GM21515 (cell line): ENCODE measurements around the gene ARSK.
"Not testable (repeated sequence)": the region's sequence is repeated elsewhere in the genome, so short reads cannot be mapped to it uniquely, and the experiment has no call there.

Experiments used
- ATAC-seq: cut with Tn5 transposase; IDR thresholded peaks from one replicate; pipeline ENCODE4 v1.9.1; 2021; ENCODE audit not compliant: unreplicated experiment

The ARSK gene

DNA sequence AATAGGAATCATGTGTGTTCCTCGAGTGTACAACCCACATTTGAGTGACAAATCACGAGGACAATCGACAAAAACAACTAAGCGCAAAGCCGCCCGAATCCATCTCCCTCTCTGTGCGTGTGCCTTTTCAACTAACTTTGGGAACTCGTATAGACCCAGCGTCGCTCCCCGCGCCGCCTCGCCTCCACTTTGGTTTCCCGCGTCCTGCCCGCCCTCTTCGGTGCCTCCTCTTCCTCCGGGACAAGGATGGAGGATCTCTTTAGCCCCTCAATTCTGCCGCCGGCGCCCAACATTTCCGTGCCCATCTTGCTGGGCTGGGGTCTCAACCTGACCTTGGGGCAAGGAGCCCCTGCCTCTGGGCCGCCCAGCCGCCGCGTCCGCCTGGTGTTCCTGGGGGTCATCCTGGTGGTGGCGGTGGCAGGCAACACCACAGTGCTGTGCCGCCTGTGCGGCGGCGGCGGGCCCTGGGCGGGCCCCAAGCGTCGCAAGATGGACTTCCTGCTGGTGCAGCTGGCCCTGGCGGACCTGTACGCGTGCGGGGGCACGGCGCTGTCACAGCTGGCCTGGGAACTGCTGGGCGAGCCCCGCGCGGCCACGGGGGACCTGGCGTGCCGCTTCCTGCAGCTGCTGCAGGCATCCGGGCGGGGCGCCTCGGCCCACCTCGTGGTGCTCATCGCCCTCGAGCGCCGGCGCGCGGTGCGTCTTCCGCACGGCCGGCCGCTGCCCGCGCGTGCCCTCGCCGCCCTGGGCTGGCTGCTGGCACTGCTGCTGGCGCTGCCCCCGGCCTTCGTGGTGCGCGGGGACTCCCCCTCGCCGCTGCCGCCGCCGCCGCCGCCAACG is 65.3 kb downstream of the ARSK start, which contains the start of gene GPR150:
Gene GPR150, plus strand, starts transcription at position 58 of the 840 bp plus-strand sequence. Its CDS starts 189 bp downstream, at position 247.
- ATAC-seq: peak; percentile 76

DNA sequence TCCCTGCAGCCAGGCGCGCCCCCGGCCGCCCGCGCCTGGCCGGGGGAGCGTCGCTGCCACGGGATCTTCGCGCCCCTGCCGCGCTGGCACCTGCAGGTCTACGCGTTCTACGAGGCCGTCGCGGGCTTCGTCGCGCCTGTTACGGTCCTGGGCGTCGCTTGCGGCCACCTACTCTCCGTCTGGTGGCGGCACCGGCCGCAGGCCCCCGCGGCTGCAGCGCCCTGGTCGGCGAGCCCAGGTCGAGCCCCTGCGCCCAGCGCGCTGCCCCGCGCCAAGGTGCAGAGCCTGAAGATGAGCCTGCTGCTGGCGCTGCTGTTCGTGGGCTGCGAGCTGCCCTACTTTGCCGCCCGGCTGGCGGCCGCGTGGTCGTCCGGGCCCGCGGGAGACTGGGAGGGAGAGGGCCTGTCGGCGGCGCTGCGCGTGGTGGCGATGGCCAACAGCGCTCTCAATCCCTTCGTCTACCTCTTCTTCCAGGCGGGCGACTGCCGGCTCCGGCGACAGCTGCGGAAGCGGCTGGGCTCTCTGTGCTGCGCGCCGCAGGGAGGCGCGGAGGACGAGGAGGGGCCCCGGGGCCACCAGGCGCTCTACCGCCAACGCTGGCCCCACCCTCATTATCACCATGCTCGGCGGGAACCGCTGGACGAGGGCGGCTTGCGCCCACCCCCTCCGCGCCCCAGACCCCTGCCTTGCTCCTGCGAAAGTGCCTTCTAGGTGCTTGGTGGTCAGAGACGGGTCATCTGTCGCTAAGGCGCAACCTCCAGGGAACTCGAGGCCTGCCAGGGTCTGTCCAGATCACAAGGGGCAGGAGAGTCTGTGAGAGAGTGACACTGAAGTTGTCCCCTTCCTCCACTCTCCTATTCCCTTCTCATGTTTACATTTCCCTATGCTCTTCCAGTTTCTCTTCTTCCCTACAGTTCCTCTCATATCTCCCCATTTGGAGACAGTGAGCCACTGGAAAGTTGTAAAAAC is 66.3 kb downstream of the ARSK start:
- ATAC-seq: peak; percentile 52

DNA sequence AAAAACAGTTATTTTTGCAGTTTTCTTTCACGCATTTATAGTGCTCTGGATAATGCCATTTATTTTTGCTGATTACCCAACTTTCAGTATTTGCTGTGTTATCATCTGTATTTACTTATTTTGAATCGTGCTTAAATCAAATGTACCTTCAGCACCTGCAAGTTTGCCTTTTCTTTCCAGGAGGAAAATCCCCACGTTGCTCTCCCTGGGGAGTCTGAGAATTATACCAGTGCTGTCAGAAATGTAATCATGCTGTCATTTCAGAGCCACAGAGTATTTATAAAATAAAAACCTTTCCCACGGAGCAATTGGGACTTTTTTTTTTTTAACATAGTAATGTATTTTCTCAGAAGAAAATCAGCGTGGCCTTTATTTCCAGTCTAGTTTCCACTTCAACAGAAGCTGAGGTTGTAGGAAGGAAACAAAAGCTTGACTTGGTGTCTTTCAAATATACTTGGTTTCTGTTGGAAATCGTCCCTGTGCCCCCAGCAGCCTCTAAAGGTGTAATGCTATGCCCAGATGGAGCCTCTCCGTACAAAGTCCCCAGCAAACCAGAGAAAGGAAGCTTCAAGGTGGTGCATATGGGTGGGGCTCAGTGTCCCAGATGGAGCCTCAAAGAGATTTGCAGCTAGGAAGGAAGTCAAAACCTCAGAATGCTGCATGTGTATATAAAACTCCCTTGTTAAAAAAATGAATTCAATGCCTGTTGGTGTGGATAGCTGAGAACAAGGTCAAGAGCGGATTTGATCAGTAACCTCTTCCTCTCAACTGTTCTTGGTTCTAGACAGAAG is 67.1 kb downstream of the ARSK start:
- no peak for ATAC-seq

DNA sequence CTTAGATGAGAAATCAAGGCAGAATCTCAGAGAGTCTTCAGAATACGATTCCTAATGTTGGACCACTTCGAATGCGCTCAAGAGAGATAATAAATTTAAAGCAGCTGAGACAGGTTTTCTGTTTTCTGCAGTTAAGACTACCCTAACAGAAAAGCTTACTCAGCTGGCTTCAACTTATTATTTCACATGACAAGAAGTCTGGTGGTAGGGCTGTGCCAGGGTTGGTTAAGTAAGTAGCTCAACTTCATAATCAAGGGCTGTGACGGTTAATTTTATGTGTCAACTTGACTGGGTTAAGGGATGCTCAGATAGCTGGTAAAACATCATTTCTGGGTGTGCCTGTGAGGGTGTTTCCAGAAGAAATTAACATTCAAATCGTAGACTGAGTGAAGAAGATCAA is 68.8 kb downstream of the ARSK start:
- ATAC-seq: no peak

DNA sequence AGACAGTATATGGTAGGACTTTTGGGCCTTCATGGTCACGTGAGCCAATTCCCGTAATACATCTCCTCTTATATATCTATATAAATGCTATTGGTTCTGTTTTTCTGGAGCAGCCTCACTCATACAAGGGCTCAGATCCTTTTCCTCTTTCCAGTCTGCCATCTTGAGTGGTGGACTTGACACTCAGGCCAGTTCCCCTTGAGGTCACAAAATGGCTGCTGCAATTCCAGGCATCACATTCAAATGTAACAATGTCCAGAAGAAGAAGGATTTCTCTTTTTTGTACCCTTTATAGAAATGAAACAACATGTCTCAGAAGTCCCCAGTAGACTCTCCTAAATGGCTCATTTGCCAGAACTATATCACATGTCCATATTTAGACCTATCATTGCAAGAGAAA is 69.5 kb downstream of the ARSK start:
- ATAC-seq: no peak

DNA sequence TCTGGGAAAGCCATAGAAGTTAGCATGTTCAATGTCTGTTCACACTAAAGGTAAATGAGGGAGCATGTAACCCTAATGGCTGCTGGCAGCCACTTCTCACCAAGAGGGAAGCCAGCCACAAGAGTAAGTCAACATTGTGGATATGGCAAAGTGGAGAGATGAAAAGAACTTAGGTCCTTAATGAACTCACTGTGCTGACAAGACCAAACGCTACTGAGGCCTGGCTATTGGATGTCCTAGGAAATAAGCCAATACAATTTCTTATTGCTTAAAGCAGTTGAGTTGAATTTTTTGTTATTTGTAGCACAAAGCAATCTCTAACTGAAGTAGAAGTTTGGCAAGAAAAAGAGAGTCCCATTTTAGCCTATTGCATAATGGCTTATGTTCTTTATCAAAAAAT is 71.8 kb downstream of the ARSK start:
- ATAC-seq: no peak

DNA sequence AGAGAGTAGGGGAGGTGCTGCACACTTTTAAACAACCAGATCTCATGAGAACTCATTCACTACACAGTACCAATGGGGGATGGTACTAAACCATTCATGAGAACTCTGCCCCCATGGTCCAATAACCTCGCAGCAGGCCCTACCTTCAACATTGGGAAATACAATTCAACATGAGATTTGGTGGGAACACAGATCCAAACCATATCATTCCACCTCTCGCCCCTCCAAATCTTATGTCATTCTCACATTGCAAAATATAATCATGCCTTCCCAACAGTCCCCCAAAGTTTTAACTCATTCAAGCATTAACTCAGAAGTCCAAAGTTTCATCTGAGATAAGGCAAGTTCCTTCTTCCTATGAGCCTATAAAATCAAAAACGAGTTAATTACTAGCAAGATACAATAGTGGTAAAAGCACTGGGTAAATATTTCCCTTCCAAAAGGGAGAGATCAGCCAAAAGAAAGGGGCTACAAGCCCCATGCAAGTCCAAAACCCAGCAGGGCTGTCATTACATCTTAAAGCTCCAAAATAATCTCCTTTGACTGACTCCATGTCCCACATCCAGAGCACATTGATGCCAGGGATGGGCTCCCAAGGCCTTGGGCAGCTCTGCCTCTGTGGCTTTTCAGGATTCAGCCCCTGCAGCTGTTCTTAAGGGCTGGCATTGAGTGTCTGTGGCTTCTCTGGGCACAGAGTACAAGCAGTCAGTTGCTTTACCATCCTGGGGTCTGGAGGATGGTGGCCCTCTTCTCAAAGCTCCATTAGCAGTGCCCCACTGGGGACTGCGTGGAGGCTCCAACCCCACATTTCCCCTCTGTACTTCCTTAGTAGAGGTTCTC is 73.3 kb downstream of the ARSK start:
- ATAC-seq: no peak

DNA sequence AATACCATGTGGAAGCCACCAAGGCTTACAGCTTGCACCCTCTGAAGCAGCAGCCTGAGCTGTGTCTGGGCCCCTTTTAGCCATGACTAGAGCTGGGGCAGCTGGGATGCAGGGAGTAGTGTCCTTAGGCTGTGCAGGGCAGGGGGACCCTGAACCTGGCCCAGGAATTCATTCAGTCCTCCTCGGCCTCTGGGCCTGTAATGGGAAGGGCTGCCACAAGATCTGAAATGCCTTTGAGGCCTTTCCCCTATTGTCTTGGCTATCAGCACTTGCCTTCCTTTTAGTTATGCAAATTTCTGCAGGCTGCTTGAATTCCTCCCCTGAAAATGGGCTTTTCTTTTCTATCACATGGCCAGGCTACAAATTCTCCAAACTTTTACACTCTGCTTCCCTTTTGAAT is 74.0 kb downstream of the ARSK start:
- no peak for ATAC-seq

DNA sequence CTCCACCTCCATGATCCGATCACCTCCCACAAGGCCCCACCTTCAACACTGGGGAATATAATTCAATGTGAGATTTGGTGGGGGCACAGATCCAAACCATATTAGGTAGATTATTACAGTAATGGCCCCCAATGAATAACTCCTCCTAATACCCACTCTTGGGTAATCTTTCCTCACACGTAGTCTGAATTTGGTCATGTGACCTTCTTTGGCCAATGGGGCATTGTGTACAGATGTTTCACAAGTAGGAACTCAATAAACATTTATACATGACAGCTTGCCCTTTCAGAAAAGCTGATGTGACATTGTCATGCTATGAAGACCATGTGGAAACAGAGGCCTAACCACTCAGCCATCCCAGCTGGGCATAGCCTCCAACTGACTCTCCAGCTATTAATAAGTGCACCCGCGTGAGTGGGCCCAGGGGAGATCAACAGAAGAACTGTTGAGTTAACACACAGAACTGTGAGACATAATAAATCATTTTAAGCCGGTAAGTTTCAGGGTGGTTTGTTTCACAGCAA is 75.6 kb downstream of the ARSK start:
- no peak for ATAC-seq

DNA sequence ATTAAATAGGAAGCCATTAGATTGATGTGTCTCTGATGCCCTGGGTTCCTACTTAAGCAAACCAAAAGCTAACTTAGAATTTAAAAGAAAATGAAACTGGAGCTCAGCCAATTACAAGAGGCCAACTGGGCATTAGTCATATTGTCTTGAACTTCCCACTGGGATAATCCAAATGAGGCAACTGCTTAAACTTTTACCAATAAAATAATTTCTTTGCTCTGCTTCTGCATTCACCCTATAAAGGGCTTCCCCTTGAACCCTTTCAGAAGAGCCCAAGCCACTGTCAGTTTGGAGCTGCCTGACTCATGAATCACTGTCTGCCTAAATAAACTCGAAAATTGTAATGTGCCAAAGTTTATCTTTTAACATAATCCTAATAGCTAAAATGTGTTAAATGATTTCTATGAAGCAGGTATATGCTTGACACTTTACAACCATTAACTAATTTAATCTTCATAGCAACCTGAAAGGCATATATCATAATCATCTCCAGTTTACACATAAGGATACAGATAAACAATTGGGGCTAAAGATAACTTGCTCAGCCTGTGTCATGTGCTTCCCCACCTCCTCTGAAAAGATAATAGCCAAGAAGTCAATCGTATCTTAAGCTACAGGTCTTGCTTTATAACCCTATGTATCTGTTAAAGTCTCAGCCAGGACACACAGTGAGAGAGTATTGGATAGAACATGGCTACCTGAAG is 76.5 kb downstream of the ARSK start:
- ATAC-seq: no peak

DNA sequence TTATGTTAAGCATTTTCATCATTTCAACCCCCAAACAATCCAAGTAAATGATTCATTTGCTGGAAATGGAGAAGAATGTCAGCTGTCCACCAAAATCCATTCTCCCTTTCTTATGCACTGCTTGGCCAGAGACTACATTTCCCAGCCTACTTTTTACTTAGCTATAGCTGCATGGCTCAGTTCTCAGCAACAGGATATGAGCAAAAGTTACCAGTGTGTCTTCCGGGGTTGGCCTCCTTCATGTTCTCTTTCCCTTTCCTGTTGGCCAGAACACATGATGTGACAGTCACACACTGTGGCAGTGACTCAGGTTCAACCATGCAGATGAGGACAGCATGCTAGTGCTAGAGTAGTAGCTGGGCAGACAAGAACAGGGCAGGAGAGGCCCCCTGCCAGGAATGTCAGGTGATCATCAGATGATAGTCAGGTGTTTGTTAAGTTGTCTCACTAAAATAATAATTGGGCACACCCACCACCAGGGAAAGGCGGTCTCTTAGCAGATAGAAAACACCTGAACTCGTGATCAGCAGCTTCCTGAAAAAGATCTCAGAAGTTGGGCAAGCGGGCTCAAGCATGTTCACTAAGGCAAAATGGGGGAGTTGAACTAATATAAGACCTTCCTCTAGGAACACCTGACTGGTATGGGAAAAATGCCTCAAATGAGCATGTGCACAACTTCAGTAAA is 77.2 kb downstream of the ARSK start:
- ATAC-seq: peak; percentile 84

DNA sequence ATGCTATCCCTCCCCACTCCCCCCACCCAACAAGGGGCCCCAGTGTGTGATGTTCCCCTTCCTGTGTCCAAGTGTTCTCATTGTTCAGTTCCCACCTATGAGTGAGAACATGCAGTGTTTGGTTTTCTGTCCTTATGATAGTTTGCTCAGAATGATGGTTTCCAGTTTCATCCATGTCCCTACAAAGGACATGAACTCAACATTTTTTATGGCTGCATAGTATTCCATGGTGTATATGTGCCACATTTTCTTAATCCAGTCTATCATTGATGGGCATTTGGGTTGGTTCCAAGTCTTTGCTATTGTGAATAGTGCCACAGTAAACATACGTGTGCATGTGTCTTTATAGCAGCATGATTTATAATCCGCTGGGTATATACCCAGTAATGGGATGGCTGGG is 78.0 kb downstream of the ARSK start:
- ATAC-seq: not testable (repeated sequence)

DNA sequence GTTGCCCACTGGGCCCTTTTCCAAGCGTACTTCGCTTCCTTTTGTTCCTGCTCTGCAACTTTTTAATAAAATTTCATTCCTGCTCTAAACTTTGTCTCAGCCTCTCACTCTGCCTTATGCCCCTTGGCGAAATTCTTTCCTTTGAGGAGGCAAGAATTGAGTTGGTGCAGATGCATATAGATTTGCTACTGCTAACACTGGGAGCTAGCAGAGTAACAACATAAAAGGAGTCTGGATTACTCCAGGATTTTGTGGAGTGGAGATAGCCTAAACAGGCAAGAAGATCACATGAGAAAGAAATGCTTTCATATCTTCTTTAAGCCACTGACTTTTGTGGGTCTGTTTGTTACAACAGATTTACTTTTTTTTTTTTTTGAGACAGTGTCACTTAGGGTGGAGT is 78.8 kb downstream of the ARSK start:
- no peak for ATAC-seq

DNA sequence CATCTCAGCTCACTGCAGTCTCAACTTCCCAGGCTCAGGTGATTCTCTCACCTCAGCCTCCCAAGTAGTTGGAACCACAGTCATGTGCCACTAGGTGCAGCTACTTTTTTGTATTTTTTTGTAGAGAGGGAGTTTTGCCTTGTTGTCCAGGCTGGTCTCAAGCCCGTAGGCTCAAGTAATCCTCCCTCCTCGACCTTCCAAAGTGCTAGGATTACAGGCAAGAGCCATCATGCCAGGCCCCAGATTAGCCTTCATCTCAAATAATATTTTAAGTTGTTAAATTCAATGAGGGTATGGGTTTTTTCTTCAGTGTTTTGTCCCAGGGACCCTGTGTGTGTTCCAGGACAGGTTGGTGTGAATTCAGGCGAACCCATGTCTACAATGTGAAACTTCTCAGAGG is 79.2 kb downstream of the ARSK start:
- ATAC-seq: no peak

DNA sequence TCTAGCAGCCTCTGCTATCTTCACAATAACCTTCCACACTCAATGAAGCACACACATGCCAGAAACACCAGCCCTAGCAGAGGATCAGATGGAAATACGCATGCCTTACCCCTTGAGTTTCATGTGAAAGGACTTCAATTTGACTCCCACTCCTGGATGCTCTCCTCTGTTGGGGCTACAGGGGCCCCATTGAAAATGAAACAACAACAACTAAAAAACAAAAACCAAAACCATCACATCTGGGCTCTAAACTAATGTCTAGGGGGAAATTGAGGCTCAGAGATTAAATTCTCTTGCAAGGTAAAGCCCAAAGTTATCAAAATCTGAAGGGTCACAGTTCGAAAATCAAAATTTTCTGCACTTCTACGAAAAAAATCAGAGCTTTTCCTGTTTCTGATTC is 83.7 kb downstream of the ARSK start:
- peak; percentile 47 for ATAC-seq

DNA sequence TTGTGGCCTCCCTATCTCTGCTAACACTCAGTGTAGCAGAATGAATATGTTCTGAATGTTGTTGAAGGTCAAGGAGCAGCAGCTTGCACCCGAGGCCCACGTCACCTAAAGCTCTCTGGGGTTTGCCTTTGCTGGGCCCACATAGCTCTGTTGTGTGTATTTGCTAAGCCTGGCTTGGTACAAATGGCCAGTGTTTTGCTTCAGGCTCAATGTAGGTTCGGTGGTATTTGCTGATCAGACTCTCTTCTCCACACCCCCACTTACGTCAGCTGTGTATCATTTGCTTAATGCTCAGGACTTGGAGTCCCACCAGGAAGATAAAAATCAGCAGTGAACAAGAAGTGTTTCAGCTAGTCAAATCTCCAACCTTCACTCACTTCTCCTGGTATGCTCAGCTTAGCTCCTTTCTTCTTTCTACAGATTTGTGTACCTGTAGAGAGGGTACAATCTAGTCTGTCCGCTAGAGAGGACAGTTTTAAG is 86.9 kb downstream of the ARSK start:
- ATAC-seq: no peak

DNA sequence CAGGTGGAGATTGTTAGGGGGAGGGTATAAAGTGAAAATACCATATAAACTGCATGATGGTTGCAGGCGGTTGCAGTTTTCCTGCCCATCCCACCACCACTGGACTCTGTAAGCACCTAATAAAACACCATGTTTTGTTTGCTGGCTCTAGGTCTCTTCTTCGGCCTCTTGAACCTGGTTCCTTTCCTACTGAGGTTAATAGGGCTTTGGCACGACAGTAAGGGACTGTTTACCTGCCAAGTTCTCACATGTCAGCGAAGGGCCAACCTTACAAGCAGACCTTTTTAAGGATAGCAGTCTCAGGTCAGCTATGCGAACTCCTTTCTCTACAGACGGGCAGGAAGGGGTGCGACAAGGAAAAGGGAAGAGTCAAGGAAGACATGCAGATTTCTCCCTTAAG is 88.3 kb downstream of the ARSK start:
- no peak for ATAC-seq

DNA sequence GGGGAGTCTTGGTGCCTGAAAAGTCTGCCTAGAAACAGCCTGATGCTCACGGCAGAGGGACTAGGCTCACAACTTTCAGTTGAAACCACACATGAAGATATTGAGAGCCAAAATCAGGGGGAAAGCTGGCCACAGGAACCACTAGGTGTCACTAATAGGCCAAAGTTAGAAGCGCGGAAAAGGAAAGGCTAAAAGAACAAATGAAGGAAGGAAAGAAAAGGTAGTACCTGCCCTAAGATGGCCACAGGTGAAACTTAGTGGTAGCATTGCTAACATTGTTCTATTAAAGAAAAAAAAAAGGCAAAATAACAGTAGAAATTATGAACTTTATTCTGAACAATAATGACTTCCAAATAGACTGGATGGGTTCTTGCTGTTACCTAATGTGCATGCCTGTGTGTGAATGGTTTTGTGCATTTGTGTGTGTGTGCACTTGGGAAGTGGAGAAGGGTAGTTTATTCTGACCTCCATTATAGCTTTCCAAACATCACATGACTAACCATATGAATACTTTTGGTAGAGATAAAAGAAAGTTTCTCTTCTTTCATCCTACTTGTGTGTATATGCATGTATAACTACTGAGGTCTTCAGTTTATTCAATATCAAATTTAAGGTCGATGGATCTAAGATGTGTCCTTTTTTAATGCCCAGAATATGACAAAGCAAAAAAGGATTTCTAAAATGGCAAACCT is 89.6 kb downstream of the ARSK start:
- ATAC-seq: peak; percentile 48
